Measurements from ENCODE around the gene FADS6. TPM values are rescaled to one million over a fixed set of nuclear protein-coding genes. Genes with fewer than 3 reads are reported as not detected.

The FADS6 gene, protein sequence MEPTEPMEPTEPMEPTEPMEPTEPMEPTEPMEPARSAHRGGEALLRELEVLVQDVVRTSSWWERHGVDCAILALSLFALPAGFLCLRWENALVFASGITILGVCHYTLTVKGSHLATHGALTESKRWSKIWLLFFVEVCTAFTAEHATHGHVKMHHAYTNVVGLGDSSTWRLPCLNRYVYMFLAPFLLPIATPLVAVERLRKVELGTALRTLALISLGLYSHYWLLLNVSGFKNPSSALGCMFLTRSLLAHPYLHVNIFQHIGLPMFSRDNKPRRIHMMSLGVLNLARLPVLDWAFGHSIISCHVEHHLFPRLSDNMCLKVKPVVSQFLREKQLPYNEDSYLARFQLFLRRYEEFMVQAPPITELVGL
- polyA plus RNA-seq (0.07 to 0.57 TPM in 2 of 3 replicates, not detected in the other), polyA minus RNA-seq (0.29 to 0.43 TPM in 2 of 3 replicates, not detected in the other)
- polyA plus RNA-seq (2011; ENCODE audit: low read depth), result 0.30 TPM
- not detected in 2 replicates for polyA plus RNA-seq (2011; cell fraction: cytosol; rRNA removed)
- 0.29 TPM in 1 of 2 replicates, not detected in the other for polyA plus RNA-seq (2011; cell fraction: nucleus; rRNA removed)
- 0.97 TPM in 1 of 2 replicates, not detected in the other for polyA plus RNA-seq (2012; ENCODE audit: low replicate concordance)
- polyA minus RNA-seq (2011; cell fraction: cytosol; rRNA and poly(A)+ RNA removed), result not detected
- 0.32 TPM in 1 of 2 replicates, not detected in the other for polyA minus RNA-seq (2011; cell fraction: nucleus; rRNA and poly(A)+ RNA removed)

DNA sequence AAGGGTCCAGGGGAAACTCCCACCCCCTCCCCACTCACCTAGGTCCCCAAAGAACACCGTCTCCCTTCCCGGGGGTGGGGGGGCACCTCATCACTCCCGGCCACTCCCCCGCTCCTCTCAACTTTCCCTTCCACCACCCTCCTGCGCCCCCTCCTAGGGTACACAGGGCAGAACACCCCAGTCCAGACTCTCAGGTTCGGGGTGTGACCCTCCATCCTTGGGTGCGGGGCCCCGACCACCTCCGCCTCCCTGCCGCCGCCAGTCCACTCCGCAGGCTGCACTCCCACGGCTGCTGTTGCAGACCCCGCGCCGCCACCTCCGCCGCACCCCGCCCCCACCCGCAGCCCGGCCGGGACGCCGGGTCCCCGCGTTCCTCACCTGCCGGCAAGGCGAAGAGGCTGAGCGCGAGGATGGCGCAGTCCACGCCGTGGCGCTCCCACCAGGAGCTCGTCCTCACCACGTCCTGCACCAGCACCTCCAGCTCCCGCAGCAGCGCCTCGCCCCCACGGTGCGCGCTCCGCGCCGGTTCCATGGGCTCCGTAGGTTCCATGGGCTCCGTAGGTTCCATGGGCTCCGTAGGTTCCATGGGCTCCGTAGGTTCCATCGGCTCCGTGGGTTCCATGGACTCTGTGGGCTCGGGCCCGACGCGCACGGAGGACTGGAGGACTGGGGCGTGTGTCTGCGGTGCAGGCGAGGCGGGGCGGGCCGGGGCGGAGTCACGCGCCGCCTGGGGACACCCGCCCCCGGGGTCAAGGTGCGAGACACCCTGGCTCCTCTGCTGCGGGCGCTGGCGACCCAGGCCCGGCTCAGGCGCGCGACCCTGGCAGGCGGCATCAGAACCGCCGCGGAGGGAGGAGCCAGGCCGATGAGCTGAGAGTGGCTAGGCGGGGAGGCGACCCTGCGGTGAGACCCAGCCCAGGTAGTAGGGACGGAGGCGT, at the start of gene FADS6:
TSS of gene FADS6 (minus strand) at position 660 of the 938 bp plus-strand sequence. CDS start at position 622, 38 bp downstream.
- no peaks in the 10 kb centered on the region for H3K9me3 ChIP-seq (ENCODE audit: control insufficient read depth, low read depth, low read length)
- H3K79me2 ChIP-seq (ENCODE audit: control insufficient read depth, insufficient read depth, low read length), result no peaks in the 10 kb centered on the region
- no peak within 1 kb of the TSS for H2AFZ ChIP-seq (ENCODE audit: control insufficient read depth, low read length)
- peak within 1 kb of the TSS in 2 of 3 experiments; percentile 1 to 29 for H3K4me3 ChIP-seq (ENCODE audit: control insufficient read depth in 2 of 3, extremely low read depth in 1 of 3, insufficient read depth in 2 of 3, low read depth in 1 of 3, low read length in 3 of 3)
- H3K9ac ChIP-seq (ENCODE audit: control insufficient read depth, extremely low read depth, insufficient read depth, low read length), result no peak within 1 kb of the TSS
- peaks cover 48% of the 10 kb centered on the region for H3K27me3 ChIP-seq (ENCODE audit: control insufficient read depth, extremely low read depth, insufficient read depth, low read length)
- dilution Hi-C loops (cut with MboI; ENCODE audit: extremely low pct_ligation_motif_present, low sequenced_read_pairs), result no loop called here
- no peak within 1 kb of the TSS for H3K27ac ChIP-seq (ENCODE audit: control insufficient read depth, insufficient read depth, low read length)
- TF ChIP-seq, protein P1, sequence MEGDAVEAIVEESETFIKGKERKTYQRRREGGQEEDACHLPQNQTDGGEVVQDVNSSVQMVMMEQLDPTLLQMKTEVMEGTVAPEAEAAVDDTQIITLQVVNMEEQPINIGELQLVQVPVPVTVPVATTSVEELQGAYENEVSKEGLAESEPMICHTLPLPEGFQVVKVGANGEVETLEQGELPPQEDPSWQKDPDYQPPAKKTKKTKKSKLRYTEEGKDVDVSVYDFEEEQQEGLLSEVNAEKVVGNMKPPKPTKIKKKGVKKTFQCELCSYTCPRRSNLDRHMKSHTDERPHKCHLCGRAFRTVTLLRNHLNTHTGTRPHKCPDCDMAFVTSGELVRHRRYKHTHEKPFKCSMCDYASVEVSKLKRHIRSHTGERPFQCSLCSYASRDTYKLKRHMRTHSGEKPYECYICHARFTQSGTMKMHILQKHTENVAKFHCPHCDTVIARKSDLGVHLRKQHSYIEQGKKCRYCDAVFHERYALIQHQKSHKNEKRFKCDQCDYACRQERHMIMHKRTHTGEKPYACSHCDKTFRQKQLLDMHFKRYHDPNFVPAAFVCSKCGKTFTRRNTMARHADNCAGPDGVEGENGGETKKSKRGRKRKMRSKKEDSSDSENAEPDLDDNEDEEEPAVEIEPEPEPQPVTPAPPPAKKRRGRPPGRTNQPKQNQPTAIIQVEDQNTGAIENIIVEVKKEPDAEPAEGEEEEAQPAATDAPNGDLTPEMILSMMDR (optimal IDR thresholded peaks at IDR 0.05 in 1 of 3, IDR thresholded peaks at IDR 0.05 in 1 of 3, conservative IDR thresholded peaks at IDR 0.05 in 1 of 3; ENCODE audit: extremely low read depth in 1 of 3, insufficient read depth in 2 of 3, low read length in 3 of 3), result no peak
- peak; percentile 91 for TF ChIP-seq EZH2 (IDR thresholded peaks at IDR 0.05; ENCODE audit: low read length)
- peak within 1 kb of the TSS; percentile 20 for H3K4me2 ChIP-seq (ENCODE audit: control insufficient read depth, extremely low read depth, insufficient read depth, low read depth, low read length)
- H3K36me3 ChIP-seq (ENCODE audit: control insufficient read depth in 2 of 2, extremely low read depth in 1 of 2, insufficient read depth in 2 of 2, low read length in 2 of 2), result no peaks in the 10 kb centered on the region
- no peaks in the 10 kb centered on the region for H3K9me1 ChIP-seq (ENCODE audit: control insufficient read depth, extremely low read depth, insufficient read depth, low read length)
- no peaks in the 10 kb centered on the region for H4K20me1 ChIP-seq (ENCODE audit: control insufficient read depth, extremely low read depth, insufficient read depth, low read length)
- DNase-seq (ENCODE audit: low read depth, low spot score) (no peak), FAIRE-seq (no peak)
- H3K4me1 ChIP-seq (ENCODE audit: control insufficient read depth, extremely low read depth, insufficient read depth, low read length), result peaks cover 1% of the 10 kb centered on the region

DNA sequence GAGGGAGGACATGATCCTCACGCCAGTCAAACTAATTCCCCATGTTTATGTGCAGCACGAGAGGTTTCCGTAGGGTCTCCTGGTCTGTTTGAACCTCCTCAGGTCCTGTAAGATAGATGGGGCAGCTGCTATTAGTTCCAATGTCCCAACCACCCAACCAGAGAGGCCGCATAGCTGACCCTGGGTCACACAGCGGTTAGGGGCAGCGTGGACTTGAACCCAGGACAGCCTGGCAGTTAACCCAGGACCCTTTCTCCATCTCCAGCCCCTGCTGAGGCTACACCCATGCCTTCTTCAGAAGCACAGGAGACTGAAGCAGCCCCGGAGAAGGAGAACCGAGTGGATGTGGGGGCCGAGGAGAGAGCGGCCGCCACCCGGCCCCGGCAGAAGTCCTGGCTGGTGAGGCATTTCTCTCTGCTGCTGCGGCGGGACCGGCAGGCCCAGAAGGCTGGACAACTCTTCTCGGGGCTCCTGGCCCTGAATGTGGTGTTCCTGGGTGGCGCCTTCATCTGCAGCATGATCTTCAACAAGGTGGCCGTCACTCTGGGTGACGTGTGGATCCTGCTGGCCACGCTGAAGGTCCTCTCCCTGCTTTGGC, 47.8 kb upstream of the FADS6 start:
- no peaks in the 10 kb centered on the region for H3K79me2 ChIP-seq (ENCODE audit: control insufficient read depth, insufficient read depth, low read length)
- no peak overlapping the region for H3K4me2 ChIP-seq (ENCODE audit: control insufficient read depth, extremely low read depth, insufficient read depth, low read depth, low read length)
- peaks cover 19% of the 10 kb centered on the region for H3K4me1 ChIP-seq (ENCODE audit: control insufficient read depth, extremely low read depth, insufficient read depth, low read length)
- H3K27me3 ChIP-seq (ENCODE audit: control insufficient read depth, extremely low read depth, insufficient read depth, low read length), result peaks cover 20% of the 10 kb centered on the region
- no peak overlapping the region for H2AFZ ChIP-seq (ENCODE audit: control insufficient read depth, low read length)
- DNase-seq (ENCODE audit: low read depth, low spot score) (no peak), FAIRE-seq (no peak)
- no peak overlapping the region for H3K4me3 ChIP-seq (ENCODE audit: control insufficient read depth in 2 of 3, extremely low read depth in 1 of 3, insufficient read depth in 2 of 3, low read depth in 1 of 3, low read length in 3 of 3)
- no peaks in the 10 kb centered on the region for H3K36me3 ChIP-seq (ENCODE audit: control insufficient read depth in 2 of 2, extremely low read depth in 1 of 2, insufficient read depth in 2 of 2, low read length in 2 of 2)
- H3K9ac ChIP-seq (ENCODE audit: control insufficient read depth, extremely low read depth, insufficient read depth, low read length), result no peak overlapping the region
- dilution Hi-C loops (cut with MboI; ENCODE audit: extremely low pct_ligation_motif_present, low sequenced_read_pairs), result no loop called here
- no peaks in the 10 kb centered on the region for H4K20me1 ChIP-seq (ENCODE audit: control insufficient read depth, extremely low read depth, insufficient read depth, low read length)
- TF ChIP-seq EZH2 (IDR thresholded peaks at IDR 0.05; ENCODE audit: low read length), result no peak
- TF ChIP-seq, protein P1 (optimal IDR thresholded peaks at IDR 0.05 in 1 of 3, IDR thresholded peaks at IDR 0.05 in 1 of 3, conservative IDR thresholded peaks at IDR 0.05 in 1 of 3; ENCODE audit: extremely low read depth in 1 of 3, insufficient read depth in 2 of 3, low read length in 3 of 3), result no peak
- no peaks in the 10 kb centered on the region for H3K9me3 ChIP-seq (ENCODE audit: control insufficient read depth, low read depth, low read length)
- H3K27ac ChIP-seq (ENCODE audit: control insufficient read depth, insufficient read depth, low read length), result no peak overlapping the region
- no peaks in the 10 kb centered on the region for H3K9me1 ChIP-seq (ENCODE audit: control insufficient read depth, extremely low read depth, insufficient read depth, low read length)

All from keratinocyte (primary cell).